IPS-18c (cell line): ENCODE measurements around the gene LMNTD2.

Experiments
- H3K4me3 ChIP-seq: 2 replicates; pipeline ENCODE4 v1.7.0; 2013; ENCODE audit warnings: low read depth, mild to moderate bottlenecking, low read length, moderate library complexity; ENCODE audit not compliant: insufficient read depth
- H3K9me3 ChIP-seq: one replicate; pipeline ENCODE4 v1.6.1; 2013; ENCODE audit warnings: mild to moderate bottlenecking, low read length, moderate library complexity; ENCODE audit not compliant: control insufficient read depth, insufficient read depth

Gene LMNTD2

DNA sequence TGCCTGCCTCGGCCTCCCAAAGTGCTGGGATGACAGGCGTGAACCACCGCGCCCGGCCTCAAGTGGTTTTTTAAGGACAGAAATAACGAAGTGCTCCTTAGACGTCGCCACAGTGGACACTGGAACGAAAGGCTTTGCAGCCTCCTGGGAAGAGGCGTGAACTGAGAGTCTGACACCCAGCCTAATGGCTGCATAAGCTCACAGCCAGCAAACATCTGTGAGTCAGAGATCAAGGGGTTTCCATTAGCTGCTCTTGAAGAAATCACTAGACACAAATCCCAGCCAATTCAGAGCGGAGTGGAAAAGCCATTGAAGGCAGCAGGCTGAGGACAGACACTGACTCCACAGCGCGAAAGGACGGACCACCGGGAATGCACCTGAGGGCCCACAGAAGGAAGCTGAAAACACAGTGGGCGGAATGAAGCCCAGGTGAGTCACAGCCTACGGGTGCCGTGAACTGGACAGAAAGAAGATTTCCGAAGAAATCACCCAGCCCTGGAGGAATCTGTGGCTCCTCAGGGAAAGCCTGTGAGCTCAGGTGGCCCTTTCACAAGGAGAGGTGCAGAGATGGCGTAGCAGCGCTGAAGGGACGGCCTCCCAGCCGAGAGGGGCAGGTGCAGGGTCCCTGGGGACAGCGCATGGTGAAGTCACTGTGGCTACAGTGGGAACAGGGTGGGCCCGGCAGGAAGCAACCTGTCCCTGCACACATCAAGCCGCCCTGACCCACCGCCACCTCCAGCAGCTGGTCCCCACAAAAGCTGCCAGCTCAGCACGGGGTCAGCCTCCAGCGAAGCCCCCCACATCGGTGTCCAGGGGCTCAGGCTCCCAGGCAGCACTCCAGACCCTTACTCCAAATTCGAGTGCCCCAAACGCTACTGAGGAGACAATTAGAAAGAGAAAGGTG lies 11.6 kb downstream of the LMNTD2 start:
- no peak overlapping the region for H3K4me3 ChIP-seq

DNA sequence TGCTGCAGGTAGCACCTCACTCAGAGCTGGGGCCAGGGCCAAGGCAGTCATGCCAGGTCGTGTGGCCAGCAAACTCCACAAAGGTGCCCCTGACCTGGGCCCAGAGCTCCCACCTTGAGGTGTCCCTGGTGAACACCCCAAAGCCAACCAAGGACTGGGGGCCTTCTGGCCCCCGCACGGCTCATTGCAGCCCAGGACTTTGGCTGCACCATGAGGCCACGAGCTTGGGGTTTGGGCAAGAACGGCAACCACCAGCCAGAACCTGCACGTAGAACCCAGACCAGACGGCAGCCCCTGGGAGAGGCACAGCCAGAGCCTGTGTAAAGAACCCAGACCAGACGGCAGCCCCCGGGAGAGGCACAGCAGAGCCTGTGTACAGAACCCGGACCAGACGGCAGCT lies 15.4 kb downstream of the LMNTD2 start:
- Histone ChIP-seq H3K9me3 (peaks cover 2% of the 10 kb centered on the region), H3K4me3 (no peak overlapping the region)

More for the DNA sequence above, 11.6 kb downstream of the LMNTD2 start:
- peaks cover 2% of the 10 kb centered on the region for H3K9me3 ChIP-seq

DNA sequence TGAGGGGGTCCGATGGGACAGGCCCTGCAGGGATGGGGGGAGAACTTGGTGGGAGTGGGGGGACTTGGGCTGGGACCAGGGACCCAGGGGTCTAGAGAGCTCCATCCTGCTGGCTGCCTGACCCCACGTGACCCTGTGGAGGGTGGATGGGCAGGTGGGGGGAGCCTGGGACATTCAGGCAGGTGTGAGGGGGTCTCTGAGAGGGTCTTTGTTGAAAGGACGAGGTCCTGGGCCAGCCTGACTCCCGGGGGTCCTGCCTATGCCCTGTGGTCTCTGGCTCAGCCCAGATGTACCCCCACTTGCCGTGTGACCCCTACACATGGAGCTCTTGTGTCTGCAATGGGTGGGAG lies 15.7 kb downstream of the LMNTD2 start:
- H3K9me3 ChIP-seq, result peaks cover 2% of the 10 kb centered on the region
- H3K4me3 ChIP-seq, result no peak overlapping the region

DNA sequence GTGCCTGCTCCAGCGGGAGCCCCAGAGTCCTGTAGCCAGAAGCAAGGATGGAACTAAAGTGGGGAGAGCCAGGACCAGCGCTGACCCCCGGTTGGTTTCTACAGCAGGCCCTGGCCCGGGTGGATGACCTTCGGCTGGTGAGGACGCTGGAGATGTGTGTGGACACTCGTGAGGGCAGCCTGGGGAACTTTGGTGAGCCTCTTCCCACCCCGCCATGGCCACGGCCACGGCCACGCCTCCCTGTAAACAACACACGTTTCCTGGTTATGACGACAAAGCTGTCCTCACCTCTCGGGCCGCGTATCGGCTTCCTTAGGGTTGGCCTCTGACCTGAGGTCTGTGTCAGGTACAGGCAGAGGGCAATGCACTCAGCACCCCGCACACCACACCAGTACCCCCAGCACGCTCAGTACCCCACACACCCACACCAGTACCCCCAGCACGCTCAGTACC lies 19.1 kb downstream of the LMNTD2 start:
- Histone ChIP-seq H3K4me3 (no peak overlapping the region), H3K9me3 (no peaks in the 10 kb centered on the region)

DNA sequence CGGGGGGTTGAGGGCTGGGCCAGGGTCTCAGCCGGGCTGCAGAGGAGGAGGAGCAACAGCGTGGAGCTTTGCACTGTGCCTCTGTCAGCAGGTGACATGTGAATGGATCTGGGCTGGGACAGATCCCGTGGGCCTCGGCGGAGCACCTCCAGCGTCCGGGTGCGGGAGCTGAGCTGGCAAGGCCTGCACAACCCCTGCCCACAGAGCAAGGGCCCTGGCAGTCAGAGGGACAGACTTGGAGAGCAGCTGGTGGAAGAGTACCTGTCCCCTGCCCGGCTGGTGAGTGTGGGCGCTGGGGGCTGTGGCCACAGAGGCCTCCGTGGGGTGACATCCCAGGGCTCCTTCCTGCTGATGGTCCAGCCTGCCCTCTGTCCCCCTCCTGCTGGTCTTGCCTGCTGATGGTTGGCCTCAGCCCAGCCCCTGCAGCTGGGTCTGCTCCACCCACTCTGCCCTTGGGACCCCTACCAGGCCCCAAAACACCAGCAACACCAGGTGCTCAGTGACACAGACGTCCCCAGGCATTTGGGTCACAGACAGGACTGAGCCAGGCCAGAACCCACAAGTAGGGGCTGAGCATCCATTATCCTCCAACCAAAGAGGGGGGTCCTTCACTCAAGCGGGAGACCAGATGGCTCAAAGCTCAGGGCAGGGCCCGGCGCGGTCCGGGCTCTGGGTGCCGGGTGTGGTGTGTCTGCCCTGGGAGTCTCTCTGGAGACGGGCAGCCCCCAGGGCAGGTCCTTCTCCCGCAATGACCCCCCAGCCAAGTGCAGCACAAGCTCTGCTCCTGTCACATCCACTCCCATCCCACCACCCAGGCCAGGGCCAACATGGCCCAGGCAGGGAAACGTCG lies 19.7 kb downstream of the LMNTD2 start:
- no peak overlapping the region for H3K4me3 ChIP-seq

DNA sequence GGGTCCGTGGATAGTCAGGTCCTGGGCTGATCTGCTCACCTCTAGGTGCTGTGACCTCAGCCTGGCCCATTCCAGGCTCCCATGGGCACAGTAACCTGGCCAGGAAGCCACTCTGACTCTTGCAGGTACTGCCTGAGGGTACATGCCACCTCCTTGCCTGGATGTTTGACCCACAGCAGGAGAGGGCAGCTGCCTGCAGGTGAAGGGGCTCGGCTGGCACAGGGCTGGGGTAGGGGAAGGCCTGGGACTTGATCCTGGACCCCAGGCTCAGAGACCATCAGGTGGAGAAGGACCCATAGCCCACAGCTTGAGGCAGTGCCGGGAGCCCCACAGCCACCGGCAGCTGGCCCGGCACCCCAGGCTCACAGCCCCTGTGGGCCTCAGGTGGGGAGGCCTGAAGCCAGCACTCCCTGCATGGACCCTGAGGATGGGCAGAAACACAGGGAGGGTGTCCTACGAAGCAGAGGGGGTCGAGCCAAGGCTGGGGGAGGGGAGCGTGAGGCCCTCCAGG lies 20.5 kb downstream of the LMNTD2 start:
- Histone ChIP-seq H3K9me3 (no peaks in the 10 kb centered on the region), H3K4me3 (no peak overlapping the region)

More for the DNA sequence above, 19.7 kb downstream of the LMNTD2 start:
- no peaks in the 10 kb centered on the region for H3K9me3 ChIP-seq

DNA sequence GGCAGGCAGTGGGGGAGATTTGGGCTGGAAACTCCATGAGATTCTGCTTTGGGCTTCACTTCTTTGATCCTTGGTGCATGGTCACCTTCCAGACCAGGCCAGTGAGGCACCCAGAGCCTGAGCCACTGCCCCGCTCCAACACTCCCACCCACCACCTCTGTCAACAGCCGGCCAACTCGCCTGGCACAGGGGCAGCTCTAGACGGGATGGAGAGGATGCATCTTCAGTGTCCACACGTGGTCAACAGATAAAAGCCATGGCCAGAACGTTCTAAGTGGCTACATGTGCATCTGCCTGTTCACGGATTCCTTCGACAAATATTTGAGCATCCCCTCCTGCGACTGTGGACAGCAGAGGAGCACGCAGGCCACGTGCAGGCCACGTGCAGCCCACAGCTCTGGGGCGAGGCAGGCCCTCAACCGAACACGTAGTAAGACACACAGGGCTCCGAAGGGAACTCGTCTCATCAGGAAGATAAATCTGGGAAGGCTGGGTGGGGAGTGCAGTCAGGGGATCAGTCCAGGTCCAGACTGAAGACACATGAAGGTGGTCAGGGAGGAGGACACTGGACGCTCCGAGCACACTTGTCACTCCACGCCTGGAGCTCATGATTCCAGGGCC lies 22.0 kb downstream of the LMNTD2 start:
- 0 out of 2 replicates have a peak overlapping the region, but pooled peaks have one; percentile 15 for H3K4me3 ChIP-seq
- no peaks in the 10 kb centered on the region for H3K9me3 ChIP-seq

DNA sequence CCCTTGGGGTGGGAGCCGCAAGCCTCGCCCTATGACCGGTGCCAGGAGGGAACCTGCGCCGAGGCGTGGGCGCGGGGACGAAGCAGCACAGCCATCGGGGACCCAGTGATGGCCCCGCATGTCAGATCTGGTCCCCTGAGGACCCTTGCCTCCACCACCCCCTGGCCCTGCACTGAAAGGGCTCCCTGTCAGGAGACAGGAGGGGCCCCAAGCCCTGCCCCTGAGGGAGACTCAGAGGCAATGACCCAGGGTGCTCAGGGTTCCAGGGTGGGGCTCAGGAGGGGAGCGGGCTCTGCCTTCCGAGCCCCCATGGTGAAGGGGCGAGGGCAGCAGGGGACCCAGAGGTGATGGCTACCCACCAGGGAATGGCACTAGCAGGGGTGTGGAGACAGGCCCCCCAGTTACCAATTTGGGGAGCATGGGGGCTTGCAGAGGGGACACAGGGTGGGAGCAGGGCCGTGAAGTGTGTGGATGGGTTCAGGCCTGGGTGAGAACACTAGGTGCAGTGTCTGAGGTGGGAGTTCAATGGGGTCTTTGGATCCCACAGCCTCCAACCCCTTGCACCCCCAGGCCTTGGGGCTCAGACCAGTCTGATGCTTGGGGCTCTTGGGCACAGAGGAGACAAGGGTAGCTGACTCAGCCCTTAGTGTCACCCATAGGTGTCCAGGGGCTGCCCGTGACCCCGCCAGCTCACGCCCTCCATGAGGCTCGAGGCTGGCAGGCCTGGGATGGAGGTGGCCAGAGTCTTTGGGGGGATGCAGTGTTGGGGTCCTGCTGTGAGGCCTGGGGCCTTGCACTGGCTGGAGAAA lies 22.7 kb downstream of the LMNTD2 start:
- H3K4me3 ChIP-seq, result peak overlapping the region; percentile 52
- no peaks in the 10 kb centered on the region for H3K9me3 ChIP-seq

DNA sequence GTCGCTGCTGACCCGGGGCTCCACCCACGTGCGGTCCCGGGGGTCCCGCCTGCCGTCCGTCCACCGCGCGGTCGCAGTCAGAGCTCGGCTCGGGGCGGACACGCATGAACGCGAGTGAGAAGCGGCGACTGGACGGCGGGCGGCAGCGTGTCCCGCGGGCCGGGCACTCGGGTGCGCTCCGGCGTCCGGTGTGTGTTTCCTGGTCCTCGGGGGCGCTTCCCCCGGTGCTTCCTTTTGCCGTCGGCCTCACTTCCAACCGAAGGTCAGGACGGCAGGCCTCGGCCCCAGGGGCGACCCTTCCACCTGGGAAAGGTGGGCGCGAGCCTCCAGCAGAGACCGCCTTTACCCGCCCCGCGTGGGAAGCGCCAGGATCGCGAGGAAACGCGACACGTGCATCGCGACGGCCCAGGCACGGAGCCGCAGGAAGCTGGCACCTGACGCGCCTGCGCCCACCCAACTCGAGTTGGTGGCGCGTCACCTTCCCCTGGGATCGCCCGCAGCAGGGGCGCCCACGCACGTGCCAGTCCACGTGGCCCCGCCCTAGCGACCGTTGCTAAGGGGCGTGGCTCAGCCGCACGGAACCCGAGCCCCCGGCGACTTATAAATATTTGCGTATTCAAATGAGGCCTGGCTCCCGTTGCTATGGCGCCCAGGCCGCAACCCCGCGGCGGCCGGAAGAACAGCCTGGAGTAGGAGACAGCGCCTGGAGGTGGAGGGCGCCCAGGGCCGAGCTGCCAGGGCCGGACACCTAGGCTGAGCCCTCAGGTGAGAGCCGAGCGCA lies 23.5 kb downstream of the LMNTD2 start, which contains the start of gene LRRC56:
LRRC56 (plus strand) TSS at position 687 of the 781 bp plus-strand sequence. CDS start 3,158 bp downstream, outside the sequence.
- Histone ChIP-seq H3K9me3 (no peaks in the 10 kb centered on the region), H3K4me3 (peak within 1 kb of the TSS; percentile 52)

DNA sequence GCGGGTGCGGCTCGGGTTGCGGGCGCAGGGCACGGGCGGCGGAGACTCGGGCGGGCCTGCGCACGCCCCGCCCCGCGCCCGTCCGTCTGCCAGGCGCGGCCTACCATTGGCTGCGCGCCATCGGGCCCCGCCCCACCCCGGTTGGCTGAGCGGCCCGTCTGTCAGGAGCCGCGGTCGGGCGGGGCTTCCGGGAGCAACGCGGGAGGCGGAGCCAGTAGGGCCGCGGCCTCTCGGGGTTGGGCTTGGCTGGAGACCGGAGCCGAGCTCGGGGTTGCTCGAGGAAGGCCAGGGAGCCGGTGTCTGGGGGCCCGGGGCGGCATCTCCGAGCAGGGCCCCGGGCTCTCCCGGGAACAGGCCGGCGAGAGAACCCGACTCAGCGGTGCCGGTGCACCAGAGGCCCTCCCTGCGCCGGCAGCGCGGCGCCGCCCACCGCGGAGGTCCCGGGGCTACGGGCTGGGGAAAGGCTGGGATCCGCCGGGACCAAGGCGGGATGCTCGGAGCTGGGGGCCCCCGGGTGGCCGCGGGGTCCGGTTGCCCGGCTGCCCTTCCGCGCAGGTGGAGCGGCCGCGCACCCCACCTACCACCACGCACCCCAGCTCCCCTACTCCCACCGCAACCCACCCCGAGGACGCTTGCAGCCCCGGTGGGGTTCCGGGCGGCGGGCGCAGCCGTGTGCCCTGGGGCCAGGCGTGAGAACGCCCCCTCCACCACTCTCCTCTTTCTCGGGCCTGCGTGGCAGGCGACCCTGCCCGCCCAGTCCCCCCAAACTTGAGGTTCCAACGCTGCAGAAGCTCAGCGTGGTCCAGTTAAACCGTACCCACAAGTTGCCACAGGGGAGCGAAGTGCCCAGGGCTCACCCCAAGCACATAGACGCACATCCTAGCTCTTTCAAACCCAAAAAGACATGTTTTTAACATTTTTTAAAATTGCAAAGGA lies 24.8 kb downstream of the LMNTD2 start, which contains the start of gene HRAS:
HRAS (minus strand) TSS at position 58 of the 936 bp plus-strand sequence.
- Histone ChIP-seq H3K9me3 (no peaks in the 10 kb centered on the region), H3K4me3 (peak within 1 kb of the TSS; percentile 87)

DNA sequence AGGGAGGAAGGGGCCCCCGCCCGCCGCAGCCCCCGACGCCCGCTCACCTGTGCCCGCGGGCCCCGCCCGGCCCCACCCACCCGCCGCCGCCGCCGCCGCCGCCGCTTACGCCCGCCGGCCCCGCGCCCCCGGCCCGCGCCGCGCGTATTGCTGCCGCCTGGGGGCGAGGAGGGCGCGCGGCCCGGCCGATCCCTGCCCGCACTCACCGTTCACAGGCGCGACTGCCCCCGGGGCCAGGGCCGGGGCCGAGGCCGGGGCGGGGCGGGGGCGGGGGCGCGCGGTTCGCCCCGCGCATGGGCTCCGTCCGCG lies 25.4 kb downstream of the LMNTD2 start:
- Histone ChIP-seq H3K4me3 (peak overlapping the region; percentile 80; the same call in 1 of the 2 replicates), H3K9me3 (no peaks in the 10 kb centered on the region)

DNA sequence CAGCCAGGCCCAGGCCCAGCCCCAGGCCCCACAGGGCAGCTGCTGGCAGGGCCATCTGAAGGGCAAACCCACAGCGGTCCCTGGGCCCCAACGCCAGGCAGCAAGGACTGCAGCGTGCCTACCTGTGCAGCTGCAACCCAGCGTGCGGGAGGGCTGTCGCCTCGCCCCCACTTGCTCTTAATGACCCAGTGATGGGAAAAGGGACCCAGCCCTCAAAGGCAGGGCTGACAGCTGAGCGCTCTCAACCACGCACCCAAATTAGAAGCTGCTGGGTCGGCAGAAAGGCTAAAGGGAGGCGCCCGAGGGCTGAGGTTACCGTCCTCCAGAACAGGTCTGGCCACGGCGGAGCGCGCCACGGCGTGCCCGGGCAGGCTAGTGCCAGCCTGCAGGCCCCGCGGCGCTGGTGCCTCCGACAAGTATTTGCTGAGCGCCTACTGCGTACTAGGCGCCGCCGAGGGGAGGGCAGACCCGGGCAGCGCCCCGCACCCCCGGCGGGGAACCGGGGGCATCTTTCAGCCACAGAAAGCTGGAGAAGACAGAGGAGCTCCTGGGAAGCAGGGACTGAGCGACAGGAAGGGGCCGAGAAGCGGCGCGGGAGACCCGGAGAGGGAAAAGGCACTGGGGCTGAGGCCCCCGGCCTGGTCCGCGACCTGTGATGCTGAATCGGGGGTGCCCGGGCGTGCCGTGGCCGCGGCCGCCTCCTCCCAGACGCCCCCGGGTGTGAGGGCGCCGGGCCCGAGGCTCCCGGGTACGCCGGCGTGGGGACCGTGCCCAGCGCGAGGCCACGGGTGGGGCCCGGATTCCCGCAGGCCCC lies 25.9 kb downstream of the LMNTD2 start:
- Histone ChIP-seq H3K4me3 (peak overlapping the region; percentile 80), H3K9me3 (no peaks in the 10 kb centered on the region)

DNA sequence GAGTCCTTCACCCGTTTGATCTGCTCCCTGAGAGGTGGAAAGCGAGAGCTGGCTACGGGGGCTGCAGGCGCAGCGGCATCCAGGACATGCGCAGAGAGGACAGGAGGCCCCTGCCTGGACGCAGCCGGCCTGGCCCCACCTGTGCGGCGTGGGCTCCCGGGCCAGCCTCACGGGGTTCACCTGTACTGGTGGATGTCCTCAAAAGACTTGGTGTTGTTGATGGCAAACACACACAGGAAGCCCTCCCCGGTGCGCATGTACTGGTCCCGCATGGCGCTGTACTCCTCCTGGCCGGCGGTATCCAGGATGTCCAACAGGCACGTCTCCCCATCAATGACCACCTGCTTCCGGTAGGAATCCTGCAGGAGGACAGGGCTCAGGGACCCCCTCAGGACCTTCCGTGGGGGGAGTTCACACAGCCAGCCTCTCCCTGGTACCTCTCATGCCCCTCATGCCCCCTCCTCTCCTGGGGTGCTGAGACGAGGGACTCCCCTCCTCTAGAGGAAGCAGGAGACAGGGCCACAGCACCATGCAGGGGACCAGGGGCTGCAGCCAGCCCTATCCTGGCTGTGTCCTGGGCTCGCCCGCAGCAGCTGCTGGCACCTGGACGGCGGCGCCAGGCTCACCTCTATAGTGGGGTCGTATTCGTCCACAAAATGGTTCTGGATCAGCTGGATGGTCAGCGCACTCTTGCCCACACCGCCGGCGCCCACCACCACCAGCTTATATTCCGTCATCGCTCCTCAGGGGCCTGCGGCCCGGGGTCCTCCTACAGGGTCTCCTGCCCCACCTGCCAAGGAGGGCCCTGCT lies 26.7 kb downstream of the LMNTD2 start:
- Histone ChIP-seq H3K4me3 (peak overlapping the region; percentile 80; the same call in 1 of the 2 replicates), H3K9me3 (no peaks in the 10 kb centered on the region)
